Stromal cell of bone marrow (primary cell): ENCODE measurements around the gene PDE4D.
A peak's percentile ranks its signal among the peaks of the same experiment; 100 is the strongest.

Experiments used
- DNase-seq: peaks from one replicate; pipeline ENCODE4 v3.0.0-alpha.2; 2012; ENCODE audit warnings: low read depth

PDE4D gene

DNA sequence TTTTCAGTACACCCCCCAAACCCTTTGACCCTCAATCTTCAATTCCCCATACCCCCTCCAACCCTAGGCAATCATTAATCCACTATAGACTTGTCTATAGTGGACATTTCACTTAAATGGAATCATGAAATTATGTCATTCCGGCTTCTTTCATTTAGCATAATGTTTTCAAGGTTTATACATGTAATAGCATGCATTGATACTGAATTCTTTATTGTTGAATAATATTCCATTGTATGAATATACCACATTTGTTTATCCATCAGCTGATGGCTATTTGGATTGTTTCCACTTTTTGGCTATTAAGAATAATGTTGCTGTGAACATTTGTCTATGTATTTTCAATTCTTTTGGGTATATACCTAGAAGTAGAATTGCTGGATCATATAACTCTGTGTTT is 238.8 kb downstream of the PDE4D start:
- DNase-seq, result no peak

DNA sequence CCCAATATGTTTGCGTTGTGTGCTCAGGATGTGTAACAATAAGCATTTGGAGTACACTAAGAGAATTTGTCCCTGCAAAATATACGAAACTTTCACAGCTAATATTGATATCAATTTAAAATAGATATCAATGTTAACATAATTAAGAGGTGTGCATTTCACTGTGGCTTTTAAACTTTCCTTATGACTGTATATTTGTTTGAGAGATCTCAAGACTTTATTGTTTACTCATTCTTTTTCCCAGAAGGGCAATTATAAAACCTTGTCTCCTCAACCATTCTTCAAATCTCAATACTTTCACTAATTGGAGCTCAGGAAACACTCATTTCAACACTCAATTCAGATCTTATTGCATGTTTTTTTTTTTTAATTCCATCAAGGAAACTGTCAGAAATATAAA is 241.1 kb downstream of the PDE4D start:
- DNase-seq, result no peak

DNA sequence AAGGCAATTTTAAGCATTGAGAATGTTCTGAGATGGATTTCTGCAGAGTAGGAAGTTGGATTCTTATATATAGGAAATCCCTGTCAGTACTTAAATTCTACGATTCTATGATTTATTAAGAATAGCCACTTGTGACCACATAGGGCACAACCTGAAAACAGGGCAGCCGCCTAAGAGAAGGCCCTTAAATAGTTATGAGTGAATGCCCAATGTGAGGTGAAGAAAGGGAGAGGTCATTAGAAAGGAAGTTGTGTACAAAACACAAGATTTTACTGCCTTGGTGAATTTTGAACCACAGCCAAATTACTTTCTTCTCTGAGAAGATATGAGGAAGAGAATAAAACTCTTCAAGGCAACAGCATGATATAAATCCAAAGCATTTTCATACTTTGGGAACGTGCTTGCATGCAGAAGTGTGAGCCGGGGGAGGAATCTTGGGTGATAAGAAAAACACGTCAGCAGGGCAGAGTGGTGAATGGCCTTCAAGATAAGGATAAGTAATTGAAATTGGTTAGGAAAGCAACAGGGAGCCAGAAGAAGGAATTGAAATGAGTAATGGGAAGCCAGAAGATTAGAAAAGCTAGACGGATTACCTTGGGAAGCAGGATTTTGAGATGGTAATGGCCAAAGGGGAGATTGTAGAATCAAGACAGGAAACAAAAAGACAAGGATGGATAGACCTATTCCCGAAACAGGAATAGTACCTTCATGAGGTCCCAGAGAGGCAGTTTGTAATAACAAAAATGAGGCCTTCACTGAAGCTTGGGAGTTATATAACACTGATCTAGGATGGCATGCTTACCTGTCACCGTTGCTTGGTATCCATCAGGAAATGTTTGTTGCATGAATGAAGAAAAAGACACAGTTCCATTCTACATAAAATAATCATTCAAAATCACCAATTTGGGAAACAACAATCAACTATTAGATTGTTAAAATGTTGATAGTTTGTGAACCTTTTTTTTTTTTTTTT is 244.3 kb downstream of the PDE4D start:
- no peak for DNase-seq

DNA sequence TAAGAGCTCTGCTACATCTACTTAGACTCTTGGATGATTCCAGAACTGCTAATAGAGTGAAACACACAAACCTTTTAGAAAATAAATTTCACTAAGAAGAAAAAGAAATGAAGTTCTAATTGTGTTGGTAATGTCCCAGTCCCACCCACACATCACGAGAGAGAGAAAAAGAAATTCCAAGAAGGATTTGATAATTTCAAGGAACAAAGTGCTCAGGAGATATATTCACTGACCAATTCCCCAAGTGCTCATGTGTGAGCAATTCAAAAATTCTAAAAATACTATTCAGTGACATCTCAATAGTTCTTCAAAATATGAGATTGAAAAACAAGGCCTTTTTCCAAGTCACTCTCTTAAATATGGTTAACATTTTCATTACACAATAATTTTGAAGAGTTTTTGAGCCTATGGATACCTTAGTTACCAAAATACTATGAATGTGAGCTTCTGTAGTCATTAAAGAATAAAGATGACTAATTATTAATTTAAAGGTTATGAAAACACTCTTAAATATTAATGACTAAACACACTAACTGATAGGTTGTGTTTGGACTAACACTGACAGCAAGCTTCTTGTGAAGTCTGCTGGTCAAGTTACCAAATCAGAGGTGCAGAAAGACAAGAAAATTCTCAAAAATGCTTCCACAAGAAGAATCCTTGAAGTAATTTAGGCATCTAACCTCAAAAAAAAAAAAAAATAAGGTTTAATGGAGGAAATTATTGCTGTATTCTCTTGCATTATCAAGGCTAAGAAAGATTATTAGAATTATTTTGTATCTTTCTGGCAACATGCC is 245.3 kb downstream of the PDE4D start:
- no peak for DNase-seq

DNA sequence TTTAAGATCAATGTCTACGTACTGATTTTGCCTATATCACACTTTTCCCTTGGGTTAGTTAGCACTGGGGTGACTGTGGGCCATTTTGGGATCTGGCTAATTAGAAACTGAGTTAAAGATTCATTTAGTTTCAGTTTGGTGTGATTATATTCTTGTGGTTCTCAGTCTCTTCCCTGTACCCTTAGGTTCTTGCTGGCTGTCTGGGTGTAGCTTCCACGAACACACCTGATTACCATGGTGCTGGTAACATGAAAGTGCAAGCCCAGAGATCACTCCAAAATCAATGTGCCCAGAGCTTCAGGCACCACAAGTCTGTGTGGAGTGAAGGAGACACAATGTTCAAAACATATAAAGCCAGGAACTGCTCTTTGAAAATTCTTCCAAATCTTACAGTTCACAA is 248.1 kb downstream of the PDE4D start:
- DNase-seq, result no peak

DNA sequence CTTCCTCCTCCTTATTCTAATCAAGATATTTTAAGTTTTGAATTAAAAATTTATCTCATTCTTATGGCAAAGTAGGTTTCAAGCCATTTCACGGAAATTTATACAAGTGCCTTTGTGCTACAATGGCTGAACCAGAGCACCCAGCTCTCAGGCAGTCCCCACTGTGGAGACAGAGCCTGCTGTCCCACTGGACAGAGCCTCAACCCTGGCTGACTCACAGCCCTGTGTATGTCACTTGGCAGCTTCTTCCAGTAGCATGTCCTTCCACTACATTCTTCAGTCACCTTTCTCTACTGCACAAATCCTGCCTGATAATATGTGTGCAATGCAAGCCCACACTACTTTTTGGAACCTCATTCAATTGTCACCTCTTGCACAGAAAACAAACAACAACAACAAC is 253.1 kb downstream of the PDE4D start:
- no peak for DNase-seq

DNA sequence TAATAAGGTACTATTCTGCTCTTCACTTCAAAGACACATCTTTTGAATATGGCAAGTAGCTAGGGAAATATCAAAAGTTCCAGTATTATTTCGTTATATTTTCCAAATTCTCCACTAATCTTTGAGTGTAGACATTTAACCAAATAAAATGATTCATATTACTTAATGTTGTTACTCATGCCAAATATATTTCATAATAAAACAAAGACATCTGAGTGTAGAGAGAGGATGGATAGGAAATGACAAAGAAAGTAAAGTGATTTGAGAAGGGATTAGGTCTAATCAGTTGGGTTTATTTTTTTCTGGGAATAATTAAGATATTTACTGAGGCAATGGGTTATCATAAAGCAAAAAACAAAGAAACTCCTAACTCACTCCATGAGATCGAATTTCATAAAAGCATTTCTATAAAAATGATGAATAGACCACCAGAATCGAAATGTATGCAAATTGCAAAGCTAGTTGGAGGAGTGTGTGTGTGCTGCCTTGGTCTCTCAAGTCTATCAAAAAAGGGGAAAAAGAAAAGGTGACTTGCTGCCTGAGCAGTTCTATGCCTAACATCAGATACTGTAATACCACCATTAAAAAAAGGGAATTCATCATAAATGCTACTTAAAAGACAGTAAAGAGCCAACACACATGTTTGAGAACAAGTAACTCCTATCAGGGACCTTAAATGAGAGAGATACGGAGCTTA is 255.5 kb downstream of the PDE4D start:
- no peak for DNase-seq

DNA sequence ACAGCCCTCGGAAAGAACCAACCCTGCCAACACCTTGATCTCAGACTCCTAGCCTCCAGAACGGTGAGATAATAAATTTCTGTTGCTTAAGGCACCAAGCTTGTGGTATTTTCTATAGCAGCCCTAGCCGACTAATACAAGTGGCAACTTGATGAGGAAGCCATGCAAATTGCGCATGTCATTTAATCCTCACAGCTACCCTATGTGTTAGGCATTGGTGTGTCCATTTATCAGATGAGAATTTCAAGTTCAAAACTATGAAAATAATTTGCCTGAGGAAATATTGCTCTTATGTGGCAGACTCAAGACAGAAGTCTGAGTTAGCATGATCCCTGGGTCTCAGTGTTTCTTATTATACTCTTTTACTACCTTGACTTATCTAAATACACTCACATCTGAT is 264.0 kb downstream of the PDE4D start:
- DNase-seq, result no peak

DNA sequence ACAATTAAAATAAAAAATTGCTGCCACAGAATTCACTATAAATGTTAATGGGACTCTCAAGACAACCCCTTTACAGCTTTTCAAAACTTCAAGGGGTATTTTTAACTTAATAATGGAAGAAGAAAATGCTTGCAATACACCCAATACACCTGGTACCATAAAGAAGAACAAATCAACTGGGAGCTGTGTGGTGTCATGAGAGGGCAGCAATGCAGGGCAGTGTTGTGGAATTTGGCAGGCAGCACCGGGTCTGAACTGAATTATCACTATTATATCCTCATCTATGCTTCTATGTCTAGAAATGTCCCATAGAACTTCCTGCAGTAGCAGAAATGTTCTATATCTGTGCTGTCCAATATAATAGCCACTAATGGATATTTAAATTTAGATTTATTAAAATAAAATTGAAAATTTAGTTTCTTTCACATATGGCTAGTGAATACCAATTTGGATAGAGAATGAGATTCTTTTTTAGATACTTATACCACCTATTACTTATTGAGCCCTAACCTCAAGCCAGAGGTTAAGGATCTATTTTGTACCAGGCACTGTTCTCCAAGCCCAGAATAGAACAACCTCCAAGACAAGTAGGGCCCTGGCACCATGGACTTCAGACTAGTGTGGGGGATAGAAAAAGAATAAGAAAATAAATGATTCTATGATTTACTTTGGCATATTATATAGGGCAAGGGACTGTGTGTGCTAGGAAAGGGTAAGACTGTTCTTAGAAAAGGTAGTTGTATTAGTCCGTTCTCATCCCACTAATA is 265.3 kb downstream of the PDE4D start:
- DNase-seq, result no peak

DNA sequence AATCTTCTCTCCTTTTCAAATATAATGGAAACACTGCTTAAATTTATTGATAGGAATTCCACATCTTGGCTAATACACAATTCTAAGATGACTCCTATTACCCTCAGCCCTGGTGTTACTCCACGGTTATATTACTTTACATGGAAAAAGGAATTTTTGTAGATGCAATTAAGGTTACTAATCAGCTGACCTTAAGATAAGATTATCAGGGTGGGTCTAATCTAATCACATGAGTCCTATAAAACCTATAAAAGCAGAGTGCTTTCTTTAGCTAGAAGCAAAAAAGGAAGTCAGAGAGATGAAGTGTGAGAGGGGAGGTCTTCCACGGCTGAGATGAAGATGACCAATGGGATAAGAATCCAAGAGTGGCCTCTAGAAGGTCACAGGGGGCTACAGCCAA is 268.6 kb downstream of the PDE4D start:
- no peak for DNase-seq

DNA sequence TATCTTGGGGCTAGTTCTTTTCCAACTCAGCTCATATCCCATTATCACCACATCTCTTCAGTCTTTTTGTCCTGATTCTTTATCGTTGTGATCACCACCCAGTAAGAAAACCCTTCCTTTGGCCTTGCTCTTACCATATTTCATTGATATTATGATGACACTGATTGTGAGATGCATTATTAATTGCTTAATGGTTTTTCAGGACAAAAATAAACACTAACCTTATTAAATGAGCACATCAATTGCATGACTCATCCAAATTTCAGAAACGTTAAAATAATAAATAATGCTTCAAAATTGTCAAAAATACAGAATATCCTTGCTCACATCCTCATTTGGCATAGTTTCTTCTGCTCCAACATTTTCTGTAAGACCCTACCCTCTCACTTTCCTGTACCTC is 270.7 kb downstream of the PDE4D start:
- no peak for DNase-seq

DNA sequence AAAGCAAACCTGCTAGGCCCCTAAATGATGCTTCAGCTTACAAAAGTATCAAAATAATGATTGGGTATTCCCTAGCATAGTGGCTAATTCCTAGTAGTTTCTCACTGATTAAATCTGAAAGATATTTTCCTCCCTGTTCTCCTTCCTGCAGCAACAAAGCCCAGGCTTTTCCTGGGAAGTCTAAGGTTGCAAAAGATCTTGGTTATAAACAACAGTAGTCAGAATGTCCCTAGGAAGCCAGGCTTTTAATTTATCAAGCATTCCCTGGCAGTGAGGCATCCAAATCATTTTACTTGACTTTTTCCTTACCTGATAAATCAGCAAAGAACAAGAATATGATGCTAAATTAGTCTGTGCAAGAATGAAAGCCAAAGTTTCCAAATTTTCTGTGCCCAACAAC is 272.0 kb downstream of the PDE4D start:
- DNase-seq, result no peak

DNA sequence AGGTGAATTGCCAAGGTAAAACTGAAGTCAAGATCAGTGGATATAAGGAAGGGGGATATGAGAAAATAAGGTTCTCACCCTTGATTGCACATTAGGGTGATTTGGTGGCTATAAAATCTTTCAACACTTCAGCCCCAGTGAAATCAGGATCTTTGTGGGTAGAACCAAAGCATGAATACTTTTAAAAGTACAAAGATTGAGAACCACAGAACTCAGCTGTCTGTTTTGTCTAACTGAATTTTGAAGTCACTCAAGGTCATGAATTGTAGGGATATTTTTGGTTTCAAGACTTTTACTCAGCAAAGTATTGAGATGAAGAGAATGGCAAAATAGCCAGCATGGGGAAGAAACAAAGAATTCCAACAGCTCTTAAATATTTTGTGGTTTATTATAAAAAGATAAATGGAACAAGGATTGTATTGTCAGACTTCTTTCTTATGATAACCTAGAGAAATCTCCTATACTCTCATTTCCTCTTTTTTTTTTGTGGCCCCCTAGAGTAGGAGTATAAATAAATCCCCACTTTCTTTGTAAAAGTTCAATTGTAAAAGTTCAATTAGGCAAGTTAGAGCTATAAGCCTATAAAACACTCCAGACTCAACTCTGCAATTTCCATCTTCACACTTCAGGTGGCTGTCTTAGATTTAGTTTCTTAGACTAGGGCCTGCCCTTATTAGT is 272.9 kb downstream of the PDE4D start:
- DNase-seq, result no peak

DNA sequence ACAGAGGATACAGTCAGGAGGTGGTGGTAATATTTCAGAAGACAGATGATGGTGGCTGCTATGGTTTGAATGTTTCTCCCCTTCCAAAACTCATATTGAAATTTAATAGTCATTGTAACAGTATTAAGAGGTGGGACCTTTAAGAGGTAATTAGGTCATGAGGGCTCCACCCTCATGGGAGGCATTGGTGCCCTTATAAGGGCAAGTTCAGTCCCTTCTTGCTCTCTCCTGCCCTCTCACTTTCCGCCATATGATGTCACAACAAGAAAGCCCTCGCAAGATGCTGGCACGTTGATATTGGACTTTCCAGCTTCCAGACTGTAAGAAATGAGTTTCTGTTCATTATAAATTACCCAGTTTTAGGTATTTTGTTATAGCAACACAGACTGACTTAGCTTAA is 274.9 kb downstream of the PDE4D start:
- DNase-seq, result no peak

DNA sequence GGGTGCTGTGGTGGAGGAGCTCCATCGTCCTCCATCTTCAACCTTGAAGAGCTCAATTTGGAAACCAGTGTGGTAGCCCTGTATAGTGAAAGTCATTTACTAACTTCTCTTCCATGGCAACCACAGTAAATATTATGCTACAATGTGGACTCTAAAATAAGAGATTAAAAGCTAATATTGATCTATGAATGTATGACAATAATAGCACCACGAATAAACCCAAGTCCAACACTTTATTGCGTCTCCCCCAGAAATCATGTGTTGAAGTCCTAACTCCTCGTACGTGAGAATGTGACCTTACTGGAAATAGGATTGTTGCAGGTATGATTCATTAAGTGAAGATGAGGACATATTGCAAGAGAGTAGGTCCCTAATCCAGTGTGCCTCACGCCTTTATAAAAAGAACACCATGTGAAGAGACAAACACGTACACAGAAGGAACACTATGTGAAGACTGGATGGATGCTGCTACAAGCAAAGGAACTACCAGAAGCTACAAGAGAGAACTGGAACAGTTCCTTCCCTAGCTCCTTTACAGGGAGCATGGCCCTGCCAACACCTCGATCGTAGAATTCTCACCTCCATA is 276.2 kb downstream of the PDE4D start:
- DNase-seq, result no peak

DNA sequence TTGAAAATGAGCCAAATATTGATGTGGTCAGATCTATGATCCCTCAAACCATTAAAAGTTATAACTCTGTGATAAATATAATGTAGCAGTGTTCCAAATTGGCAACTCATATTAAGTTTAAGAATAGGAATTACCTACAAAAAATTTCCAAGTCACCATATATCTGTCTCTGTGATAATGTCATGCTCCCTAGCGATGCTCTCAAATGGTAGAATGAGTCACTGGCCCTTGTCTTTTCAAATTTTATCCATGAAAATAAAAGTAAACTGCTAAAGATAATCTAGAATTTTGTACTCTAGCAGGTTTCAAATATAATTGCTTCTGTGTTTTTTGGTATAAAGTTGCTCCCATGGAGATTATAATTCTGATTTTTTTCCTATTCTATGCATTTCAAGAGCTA is 277.1 kb downstream of the PDE4D start:
- no peak for DNase-seq

DNA sequence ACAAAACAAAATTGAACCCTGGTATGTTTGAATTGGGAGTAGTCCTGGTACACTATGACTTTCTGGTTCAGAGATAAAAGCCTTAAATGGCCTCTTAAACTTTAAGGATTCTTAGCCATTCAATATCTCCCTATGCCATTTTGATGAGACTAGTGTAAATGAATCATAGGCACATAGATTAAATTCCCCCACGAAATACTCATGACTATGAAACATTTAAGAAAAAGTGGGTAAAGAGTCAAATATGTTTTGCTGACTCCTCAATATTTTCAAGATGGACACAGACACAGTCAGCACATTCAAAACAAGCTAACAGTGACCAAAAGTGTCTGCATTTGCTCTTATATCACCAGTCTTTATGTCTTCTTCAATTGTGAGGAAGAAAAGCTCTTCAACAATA is 278.3 kb downstream of the PDE4D start:
- peak; percentile 13 for DNase-seq

DNA sequence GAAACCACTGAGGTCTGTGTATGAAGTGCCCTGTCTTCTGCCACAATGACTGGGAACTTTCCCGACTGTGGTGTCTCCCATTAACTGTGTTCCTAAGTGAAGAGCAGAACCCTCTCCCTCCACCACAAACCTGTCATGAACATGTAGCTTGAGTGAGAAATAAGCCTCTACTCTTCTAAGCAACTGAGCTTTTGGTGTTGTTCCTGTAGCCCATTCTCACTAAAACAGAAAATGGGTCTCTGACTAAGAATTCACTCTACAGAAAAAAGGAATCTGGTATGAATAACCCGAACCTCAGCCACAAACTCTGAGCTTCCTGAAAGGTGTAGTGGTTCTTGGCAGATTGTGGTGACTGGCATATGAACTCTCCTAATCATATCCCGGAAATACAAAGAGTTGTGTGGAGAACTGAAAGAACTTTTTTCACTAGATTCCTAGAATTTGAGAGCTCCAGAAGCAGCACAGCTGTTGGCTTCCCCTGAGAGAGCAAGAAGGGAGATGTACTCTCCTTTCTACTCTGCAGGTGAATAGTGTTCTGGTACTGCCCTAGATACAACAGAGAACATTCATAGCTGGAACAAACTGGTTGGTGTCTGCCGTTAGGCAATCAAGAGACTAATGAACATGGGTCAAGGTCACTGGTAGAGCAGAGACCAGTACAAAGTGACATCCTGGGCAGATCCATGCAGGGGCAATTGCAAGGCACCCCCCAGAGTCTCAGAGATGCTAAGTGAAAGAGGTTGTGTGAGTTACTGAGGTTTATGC is 283.8 kb downstream of the PDE4D start:
- no peak for DNase-seq

DNA sequence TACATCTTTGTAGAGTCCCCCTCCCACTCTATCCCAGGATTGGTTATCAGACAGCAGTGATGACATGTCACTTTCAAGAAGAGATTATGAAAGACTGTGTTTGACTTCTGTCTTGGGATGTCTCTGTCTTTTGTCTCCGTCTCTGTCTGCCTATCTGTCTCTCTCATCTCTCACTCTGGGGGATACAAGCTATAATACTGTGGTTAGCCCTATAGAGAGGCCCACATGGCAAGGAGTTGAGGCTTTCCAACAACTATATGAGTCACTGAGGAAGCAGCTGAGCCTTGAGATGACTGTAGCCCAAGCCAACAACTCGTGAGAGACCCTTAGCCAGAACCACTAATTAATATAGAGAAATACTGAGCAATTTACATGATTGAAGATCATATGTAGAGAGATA is 284.8 kb downstream of the PDE4D start:
- no peak for DNase-seq

DNA sequence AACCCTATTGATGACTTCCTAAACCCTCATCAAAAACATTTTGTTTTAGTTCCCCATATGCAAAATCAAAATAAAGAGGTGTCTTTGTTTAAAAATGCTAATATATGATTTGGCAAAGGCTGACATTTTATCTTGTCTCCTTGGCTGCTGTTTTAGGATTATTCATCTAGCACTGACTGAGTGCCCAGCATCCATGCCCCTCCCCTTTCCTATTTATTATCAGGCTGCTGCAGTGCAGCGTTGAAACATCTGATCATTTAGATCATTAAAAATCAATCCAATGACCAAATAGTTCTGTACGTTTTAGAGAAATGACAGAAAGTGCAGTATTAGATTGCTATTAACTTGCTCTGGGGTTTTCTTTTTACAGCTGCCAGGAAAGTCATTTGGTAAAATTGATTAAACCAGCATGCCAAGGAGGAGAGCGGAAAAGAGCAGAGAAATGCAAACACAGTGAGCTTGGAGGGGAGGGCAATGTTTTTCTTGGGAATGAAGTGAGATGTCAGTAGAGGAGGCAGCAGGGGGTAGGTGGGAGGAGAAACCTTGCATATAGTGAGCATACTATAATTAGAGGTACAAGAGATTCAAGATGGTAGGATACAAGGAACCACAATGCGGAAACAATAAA is 286.3 kb downstream of the PDE4D start:
- DNase-seq, result no peak
